Measurements from ENCODE around the gene TRIM77.
"Not testable (repeated sequence)": the region's sequence is repeated elsewhere in the genome, so short reads cannot be mapped to it uniquely, and the experiment has no call there.

The TRIM77 gene

GRCh38 chr11:89709999-89710398, at the start of gene TRIM77:
TRIM77 (plus strand) TSS chr11:89710299; CDS start chr11:89710299, 0 bp downstream.
- not testable (repeated sequence) for H3K36me3 ChIP-seq (ENCODE audit: insufficient read depth, low read length); H2AFZ ChIP-seq (ENCODE audit: low read length); H3K9me3 ChIP-seq (ENCODE audit: insufficient read depth, low read depth, low read length); H3K79me2 ChIP-seq (ENCODE audit: insufficient read depth, low read length); H3K4me1 ChIP-seq (ENCODE audit: insufficient read depth, low read length, poor library complexity, severe bottlenecking); H3K9me2 ChIP-seq (replicated peaks; ENCODE audit: low read depth, low read length); H3F3A ChIP-seq (ENCODE audit: low read depth); H4K20me1 ChIP-seq (ENCODE audit: insufficient read depth, low read length, poor library complexity, severe bottlenecking); H3K27me3 ChIP-seq (ENCODE audit: insufficient read depth, low read length, poor library complexity, severe bottlenecking); H3K4me3 ChIP-seq (ENCODE audit: low read length, poor library complexity, severe bottlenecking); H3K4me2 ChIP-seq (ENCODE audit: low read depth, low read length, poor library complexity, severe bottlenecking); H3K9ac ChIP-seq (ENCODE audit: low read depth, low read length, poor library complexity, severe bottlenecking)

GRCh38 chr11:89667001-89667400, 43.1 kb upstream of the TRIM77 start:
- Histone ChIP-seq H4K20me1 (ENCODE audit: insufficient read depth, low read length, poor library complexity, severe bottlenecking) (no peaks in the 10 kb centered on the region), H3K4me3 (ENCODE audit: low read length, poor library complexity, severe bottlenecking) (no peak overlapping the region), H3K9ac (ENCODE audit: low read depth, low read length, poor library complexity, severe bottlenecking) (no peak overlapping the region), H3K4me1 (ENCODE audit: insufficient read depth, low read length, poor library complexity, severe bottlenecking) (no peaks in the 10 kb centered on the region), H3K79me2 (ENCODE audit: insufficient read depth, low read length) (no peaks in the 10 kb centered on the region), H3K9me3 (ENCODE audit: insufficient read depth, low read depth, low read length) (no peaks in the 10 kb centered on the region), H3K27me3 (ENCODE audit: insufficient read depth, low read length, poor library complexity, severe bottlenecking) (no peaks in the 10 kb centered on the region), H3K36me3 (ENCODE audit: insufficient read depth, low read length) (no peaks in the 10 kb centered on the region), H2AFZ (ENCODE audit: low read length) (no peak overlapping the region), H3K9me2 (replicated peaks; ENCODE audit: low read depth, low read length) (no peaks in the 10 kb centered on the region), H3F3A (ENCODE audit: low read depth) (no peaks in the 10 kb centered on the region), H3K4me2 (ENCODE audit: low read depth, low read length, poor library complexity, severe bottlenecking) (no peak overlapping the region)
- TF ChIP-seq CTCF (conservative IDR thresholded peaks at IDR 0.05; ENCODE audit: low read length) (no peak), EZH2phosphoT487 (IDR thresholded peaks at IDR 0.05; ENCODE audit: borderline replicate concordance) (no peak)

- H3K9me2 ChIP-seq (replicated peaks; ENCODE audit: low read depth, low read length); H3F3A ChIP-seq (ENCODE audit: low read depth); H3K4me3 ChIP-seq (ENCODE audit: low read length, poor library complexity, severe bottlenecking); H3K36me3 ChIP-seq (ENCODE audit: insufficient read depth, low read length); H3K4me1 ChIP-seq (ENCODE audit: insufficient read depth, low read length, poor library complexity, severe bottlenecking); H3K79me2 ChIP-seq (ENCODE audit: insufficient read depth, low read length); H3K27me3 ChIP-seq (ENCODE audit: insufficient read depth, low read length, poor library complexity, severe bottlenecking); H4K20me1 ChIP-seq (ENCODE audit: insufficient read depth, low read length, poor library complexity, severe bottlenecking); H3K9me3 ChIP-seq (ENCODE audit: insufficient read depth, low read depth, low read length); H3K4me2 ChIP-seq (ENCODE audit: low read depth, low read length, poor library complexity, severe bottlenecking); H2AFZ ChIP-seq (ENCODE audit: low read length); H3K9ac ChIP-seq (ENCODE audit: low read depth, low read length, poor library complexity, severe bottlenecking): not testable (repeated sequence)
These were observed 41.9 kb upstream of the TRIM77 start for GRCh38 chr11:89668158-89668557.

- H3K9ac ChIP-seq (ENCODE audit: low read depth, low read length, poor library complexity, severe bottlenecking); H3K4me1 ChIP-seq (ENCODE audit: insufficient read depth, low read length, poor library complexity, severe bottlenecking); H3K4me2 ChIP-seq (ENCODE audit: low read depth, low read length, poor library complexity, severe bottlenecking); H3K27me3 ChIP-seq (ENCODE audit: insufficient read depth, low read length, poor library complexity, severe bottlenecking); H4K20me1 ChIP-seq (ENCODE audit: insufficient read depth, low read length, poor library complexity, severe bottlenecking); H3K79me2 ChIP-seq (ENCODE audit: insufficient read depth, low read length); H3K36me3 ChIP-seq (ENCODE audit: insufficient read depth, low read length); H3F3A ChIP-seq (ENCODE audit: low read depth); H3K9me3 ChIP-seq (ENCODE audit: insufficient read depth, low read depth, low read length); H3K4me3 ChIP-seq (ENCODE audit: low read length, poor library complexity, severe bottlenecking); H2AFZ ChIP-seq (ENCODE audit: low read length); H3K9me2 ChIP-seq (replicated peaks; ENCODE audit: low read depth, low read length): not testable (repeated sequence)
These were observed 40.5 kb upstream of the TRIM77 start for GRCh38 chr11:89669586-89669985.

- not testable (repeated sequence) for H3F3A ChIP-seq (ENCODE audit: low read depth); H3K9me2 ChIP-seq (replicated peaks; ENCODE audit: low read depth, low read length); H4K20me1 ChIP-seq (ENCODE audit: insufficient read depth, low read length, poor library complexity, severe bottlenecking); H3K36me3 ChIP-seq (ENCODE audit: insufficient read depth, low read length); H3K9me3 ChIP-seq (ENCODE audit: insufficient read depth, low read depth, low read length); H3K79me2 ChIP-seq (ENCODE audit: insufficient read depth, low read length); H3K27me3 ChIP-seq (ENCODE audit: insufficient read depth, low read length, poor library complexity, severe bottlenecking); H2AFZ ChIP-seq (ENCODE audit: low read length); H3K4me1 ChIP-seq (ENCODE audit: insufficient read depth, low read length, poor library complexity, severe bottlenecking); H3K9ac ChIP-seq (ENCODE audit: low read depth, low read length, poor library complexity, severe bottlenecking); H3K4me2 ChIP-seq (ENCODE audit: low read depth, low read length, poor library complexity, severe bottlenecking); H3K4me3 ChIP-seq (ENCODE audit: low read length, poor library complexity, severe bottlenecking)
These were observed 40.0 kb upstream of the TRIM77 start for GRCh38 chr11:89669993-89670669.

- not testable (repeated sequence) for H3K9me3 ChIP-seq (ENCODE audit: insufficient read depth, low read depth, low read length); H3K79me2 ChIP-seq (ENCODE audit: insufficient read depth, low read length); H3K36me3 ChIP-seq (ENCODE audit: insufficient read depth, low read length); H3K9me2 ChIP-seq (replicated peaks; ENCODE audit: low read depth, low read length); H3K27me3 ChIP-seq (ENCODE audit: insufficient read depth, low read length, poor library complexity, severe bottlenecking); H4K20me1 ChIP-seq (ENCODE audit: insufficient read depth, low read length, poor library complexity, severe bottlenecking); H2AFZ ChIP-seq (ENCODE audit: low read length); H3F3A ChIP-seq (ENCODE audit: low read depth); H3K4me1 ChIP-seq (ENCODE audit: insufficient read depth, low read length, poor library complexity, severe bottlenecking); H3K9ac ChIP-seq (ENCODE audit: low read depth, low read length, poor library complexity, severe bottlenecking); H3K4me3 ChIP-seq (ENCODE audit: low read length, poor library complexity, severe bottlenecking); H3K4me2 ChIP-seq (ENCODE audit: low read depth, low read length, poor library complexity, severe bottlenecking)
These were observed 37.6 kb upstream of the TRIM77 start for GRCh38 chr11:89672547-89672946.

GRCh38 chr11:89673380-89673779, 36.7 kb upstream of the TRIM77 start:
- H2AFZ ChIP-seq (ENCODE audit: low read length); H3K4me3 ChIP-seq (ENCODE audit: low read length, poor library complexity, severe bottlenecking); H3K4me1 ChIP-seq (ENCODE audit: insufficient read depth, low read length, poor library complexity, severe bottlenecking); H3K36me3 ChIP-seq (ENCODE audit: insufficient read depth, low read length); H4K20me1 ChIP-seq (ENCODE audit: insufficient read depth, low read length, poor library complexity, severe bottlenecking); H3K4me2 ChIP-seq (ENCODE audit: low read depth, low read length, poor library complexity, severe bottlenecking); H3K9me3 ChIP-seq (ENCODE audit: insufficient read depth, low read depth, low read length); H3K79me2 ChIP-seq (ENCODE audit: insufficient read depth, low read length); H3K27me3 ChIP-seq (ENCODE audit: insufficient read depth, low read length, poor library complexity, severe bottlenecking); H3F3A ChIP-seq (ENCODE audit: low read depth); H3K9me2 ChIP-seq (replicated peaks; ENCODE audit: low read depth, low read length); H3K9ac ChIP-seq (ENCODE audit: low read depth, low read length, poor library complexity, severe bottlenecking): not testable (repeated sequence)
